Muscle of back (tissue), 11 donors: ENCODE measurements around the gene NUP210. TPM values are rescaled to one million over a fixed set of nuclear protein-coding genes. Genes with fewer than 3 reads are reported as not detected.
"Not testable (repeated sequence)": the region's sequence is repeated elsewhere in the genome, so short reads cannot be mapped to it uniquely, and the experiment has no call there.

Source experiments
- DNase-seq, 3 donors: peaks; one replicate each; pipeline versions ENCODE4 v3.0.0 to v3.0.0-alpha.2; 2013
- polyA plus RNA-seq, 10 donors: library from polyadenylated mRNA; unstranded; fragments of 120-200 nt; gene quantifications; one replicate each; pipeline ENCODE4 v1.2.1, GENCODE V29; 2013; ENCODE audit not compliant: insufficient read length in 10 of 10

The NUP210 gene
- polyA plus RNA-seq, 10 donors = 7.2 to 11.8 (median 8.5) TPM

DNA sequence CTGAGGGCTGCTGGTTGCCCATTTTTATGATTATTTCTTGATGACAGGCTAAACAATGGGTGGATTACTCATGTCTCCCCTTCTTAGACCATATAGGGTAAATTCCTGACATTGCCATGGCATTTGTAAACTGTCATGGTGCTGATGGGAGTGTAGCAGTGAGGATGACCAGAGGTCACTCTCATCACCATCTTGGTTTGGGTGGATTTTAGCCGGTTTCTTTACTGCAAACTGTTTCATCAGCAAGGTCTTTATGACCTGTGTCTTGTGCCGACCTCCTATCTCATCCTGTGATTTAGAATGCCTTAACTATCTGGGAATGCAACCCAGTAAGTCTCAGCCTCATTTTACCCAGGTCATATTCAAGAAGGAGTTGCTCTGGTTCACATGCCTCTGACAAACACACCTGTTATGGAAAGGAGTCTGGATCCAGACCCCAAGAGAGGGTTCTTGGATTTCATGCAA is 10.3 kb upstream of the NUP210 start:
- not testable (repeated sequence) for DNase-seq

DNA sequence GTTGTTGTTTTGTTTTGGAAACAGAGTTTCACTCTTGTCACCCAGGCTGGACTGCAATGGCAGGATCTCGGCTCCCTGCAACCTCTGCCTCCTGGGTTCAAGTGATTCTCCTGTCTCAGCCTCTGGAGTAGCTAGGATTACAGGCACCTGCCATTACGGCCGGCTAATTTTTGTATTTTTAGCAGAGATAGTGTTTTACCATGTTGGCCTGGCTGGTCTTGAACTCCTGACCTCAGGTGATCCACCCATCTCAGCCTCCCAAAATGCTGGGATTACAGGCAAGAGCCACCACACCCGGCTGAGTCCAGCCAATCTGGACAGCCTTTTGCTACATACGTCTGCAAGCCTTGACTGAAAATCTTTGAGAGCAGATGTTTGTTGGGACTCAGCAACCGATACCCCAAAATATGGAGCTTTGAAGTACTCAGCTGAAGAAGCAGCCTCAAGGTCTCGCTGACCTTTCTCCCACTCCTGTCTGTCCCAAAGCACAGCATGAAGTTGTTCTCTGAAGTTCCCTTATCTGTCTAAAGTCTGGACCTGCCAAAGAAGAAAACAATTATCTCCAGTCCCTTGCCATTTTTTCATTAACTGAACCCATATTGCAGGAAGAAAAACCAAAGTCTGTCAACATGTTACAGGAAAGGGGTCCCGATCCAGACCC is 9.6 kb upstream of the NUP210 start:
- DNase-seq = no peak

DNA sequence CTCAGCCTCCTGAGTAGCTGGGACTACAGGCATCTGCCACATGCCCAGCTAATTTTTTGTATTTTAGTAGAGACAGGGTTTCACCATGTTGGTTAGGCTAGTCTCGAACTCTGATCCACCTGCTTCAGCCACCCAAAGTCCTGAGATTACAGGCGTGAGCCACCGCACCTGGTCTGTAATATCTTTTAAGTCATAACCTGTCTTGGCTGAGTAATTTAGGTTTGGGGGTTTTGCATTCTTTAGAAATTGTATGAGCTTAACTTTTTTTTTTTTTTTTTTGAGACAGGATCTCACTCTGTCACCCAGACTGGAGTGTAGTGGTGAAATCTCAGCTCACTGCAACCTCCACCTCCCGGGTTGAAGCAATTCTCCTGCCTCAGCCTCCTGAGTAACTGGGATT is 8.6 kb upstream of the NUP210 start:
- not testable (repeated sequence) for DNase-seq

DNA sequence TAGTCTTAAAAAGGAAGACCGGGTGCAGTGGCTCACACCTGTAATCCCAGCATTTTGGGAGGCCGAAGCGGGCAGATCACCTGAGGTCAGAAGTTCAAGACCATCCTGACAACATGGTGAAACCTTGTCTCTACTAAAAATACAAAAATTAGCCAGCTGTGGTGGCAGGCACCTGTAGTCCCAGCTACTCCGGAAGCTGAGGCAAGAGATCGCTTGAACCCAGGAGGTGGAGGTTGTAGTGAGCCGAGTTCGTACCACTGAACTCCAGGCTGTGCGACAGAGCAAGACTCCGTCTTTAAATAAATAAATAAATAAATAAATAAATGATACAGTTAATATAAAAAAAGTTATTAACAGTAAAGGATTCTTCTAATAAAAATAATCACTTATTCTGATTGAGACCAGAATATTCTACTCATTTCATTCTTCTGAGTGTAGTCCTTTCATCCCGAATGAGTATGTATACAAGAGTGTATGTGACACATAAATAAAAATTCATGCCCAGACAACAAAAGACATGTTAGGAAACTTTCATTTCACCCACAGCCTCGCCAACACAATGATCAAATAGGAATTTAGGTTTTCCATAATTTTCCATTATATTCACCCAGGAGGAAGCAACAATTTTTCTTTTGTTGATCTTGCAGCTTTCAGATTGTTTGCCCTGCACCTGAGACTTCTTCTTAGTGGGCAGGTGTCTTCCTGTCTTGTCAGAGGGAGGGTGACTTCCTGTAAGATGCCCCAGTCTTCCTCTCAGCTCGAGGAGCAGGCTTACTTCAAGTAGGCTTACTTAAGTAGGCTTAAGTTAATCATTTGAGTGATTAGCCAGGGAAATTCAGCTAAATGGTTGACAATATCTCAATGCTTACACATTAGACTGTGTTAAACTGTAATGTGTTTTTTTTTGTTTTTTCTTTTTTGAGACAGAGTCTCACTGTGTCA is 7.8 kb upstream of the NUP210 start:
- no peak for DNase-seq

DNA sequence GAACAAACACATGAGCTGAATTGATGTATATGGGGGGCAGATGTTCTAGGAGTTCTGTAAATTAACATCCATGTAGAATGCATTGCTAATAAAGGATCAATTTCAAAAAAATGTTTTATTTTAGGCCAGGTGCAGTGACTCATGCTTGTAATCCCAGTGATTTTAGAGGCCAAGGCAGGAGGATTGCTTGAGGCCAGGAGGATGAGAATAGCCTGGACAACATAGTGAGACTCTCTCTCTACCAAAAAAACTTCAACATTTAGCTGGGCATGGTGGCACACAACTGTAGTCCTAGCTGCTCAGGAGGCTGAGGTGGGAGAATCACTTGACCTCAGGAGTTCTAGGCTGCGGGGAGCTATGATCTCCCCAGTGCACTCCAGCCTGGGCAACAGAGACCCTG is 6.5 kb upstream of the NUP210 start:
- no peak for DNase-seq

DNA sequence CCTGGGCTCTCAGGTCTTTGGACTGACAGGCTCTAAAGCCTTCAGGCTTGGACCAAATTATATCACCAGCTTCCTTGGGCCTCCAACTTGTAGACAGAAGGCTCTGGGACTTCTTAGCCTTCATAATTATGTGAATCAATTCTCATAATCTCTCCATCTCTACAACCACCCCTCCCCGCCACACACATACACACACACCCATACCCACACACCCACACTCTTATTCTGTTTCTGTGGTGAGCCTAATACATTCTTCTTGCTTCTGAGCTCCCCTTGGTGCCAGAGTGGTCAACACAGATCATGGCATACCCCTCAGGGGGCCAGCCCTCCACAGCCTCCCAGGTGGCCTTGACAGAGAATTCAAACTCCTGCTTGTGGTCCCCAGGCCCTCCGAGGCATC is 5.6 kb upstream of the NUP210 start:
- DNase-seq = no peak

DNA sequence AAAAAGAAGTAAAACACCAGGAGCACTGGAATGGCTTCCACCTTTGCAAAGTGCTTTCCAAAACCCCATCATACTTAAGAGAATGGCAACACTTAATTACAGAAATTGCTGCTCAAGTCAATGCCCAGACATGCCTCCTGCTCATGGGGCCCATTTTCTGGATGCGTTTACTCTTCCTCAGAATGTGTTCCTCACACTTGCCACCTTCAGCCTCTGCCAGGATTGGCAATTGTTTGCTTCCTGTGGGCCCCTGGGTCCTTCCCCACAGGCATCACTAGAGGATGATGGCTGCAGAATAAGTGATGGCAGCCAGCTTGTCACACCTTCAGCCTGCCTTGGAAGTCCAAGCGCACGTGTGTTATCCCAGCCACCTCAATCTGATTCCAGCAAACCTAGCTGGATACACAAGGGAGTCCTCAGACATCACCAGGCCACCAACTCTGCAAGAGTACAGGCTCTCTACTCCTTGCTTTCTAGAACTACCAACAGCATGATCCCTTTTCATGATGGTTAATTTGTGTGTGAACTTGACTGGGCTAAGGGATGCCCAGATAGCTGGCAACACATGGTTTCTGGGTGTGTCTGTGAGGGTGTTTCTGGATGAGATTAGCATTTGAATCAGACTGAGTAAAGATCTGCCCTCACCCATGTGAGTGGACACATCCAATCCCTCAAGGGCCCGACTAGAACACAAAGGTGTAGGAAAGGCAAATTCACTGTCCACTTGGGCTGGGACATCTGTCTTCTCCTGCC is 4.9 kb upstream of the NUP210 start:
- DNase-seq = no peak

DNA sequence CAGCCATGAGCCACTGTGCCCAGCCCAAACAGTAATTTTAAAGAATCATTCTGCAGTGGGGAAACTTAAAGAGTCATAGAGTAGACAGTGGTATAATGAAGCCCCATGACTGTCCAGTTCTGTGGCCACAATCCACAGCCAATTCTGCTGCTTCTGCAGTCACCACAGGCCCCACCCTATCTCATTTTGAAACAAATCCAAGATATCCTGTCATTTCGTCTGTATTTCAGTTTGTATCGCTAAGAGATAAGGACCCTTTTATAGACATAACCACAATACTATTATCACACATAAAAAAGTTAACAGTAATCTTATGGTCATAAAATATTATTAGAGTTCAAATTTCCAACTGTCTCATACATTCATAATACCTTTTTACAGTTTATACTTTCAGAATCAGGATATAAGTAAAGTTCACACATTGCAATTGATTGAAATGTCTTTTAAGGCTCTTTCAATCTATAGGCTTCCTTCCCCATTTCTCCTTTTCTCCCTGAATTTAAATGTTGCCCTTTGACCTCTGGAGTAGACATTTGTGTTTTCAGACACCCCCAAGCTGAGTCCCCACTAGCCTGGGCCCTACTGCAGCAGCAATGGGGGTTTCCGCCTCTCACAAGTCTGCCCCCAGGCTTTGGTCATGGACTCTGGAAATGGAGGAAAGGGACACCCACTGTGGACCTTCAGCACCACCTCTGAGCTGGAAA is 4.2 kb upstream of the NUP210 start:
- no peak for DNase-seq

DNA sequence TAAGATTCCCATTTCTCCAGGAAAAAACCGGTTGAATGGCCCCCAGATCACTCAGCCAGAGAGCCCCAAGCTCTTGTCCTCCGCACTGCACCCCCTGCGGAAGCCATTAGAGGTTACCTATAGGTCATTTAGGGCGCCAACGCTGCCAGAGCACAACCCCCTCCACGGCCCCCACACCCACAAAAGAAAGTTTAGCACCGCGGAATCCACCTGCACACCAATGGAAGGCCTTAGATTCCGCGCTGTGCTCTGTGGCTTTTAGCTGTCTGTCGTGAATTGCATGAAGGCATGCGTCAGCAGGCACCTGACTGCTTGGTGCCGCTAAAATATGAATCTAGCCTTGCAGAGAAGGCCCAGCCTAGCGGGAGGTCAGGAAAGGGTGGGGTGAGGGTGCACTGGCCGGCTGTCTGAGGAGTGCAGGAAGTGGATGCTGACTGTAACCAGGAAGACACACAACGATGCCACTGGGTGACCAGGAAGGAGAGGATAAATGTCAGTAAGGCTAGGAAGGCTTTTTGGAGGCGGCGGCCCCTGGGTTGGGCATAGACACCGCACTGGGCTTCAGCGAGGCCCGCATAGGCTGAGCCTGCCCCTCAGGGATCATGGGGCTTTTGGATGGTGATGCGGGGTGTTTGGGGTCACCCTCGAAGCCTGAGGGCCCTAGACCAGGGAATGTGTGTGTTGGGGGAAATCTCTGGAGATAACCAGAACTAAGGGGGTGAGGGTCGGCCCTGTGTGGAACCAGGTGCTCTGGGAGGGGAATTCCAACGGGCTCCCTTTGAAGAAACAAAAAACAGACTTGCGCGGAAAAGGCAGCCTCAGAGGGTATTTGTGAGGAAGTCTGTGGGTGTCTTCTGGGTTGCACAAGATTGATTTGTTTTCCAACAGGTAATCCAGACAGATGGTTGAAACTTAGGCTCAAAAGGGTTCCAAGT is 976 bp upstream of the NUP210 start:
- DNase-seq = peak in 1 of 3 donors; percentile 23

DNA sequence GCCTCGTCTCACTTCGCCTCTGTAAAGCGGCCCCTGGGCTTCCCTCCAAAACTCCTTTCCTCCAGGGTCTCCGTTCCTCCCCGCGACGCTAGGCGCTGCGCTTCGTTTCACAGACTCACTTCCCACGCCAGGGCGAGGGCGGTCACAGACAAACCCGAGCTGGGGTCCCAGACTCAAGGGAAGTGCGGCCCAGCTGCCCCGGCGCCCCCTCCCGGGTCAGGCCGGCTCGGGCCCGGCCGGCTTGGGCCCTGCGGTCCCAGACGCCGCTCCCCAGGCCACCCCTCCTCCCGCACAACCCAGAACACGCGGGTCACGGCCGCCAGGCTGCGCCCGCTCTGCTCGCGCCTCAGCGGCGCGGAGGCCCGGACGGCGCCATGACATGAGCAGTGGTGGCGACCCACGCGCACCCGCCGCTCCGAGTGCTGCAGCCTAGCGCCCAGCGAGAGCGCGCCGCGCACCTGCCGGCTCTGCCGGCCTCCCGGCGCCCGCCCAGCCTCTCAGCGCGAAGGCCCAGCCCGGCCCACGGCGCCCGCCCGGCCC is 547 bp downstream of the NUP210 start:
- DNase-seq = peak in 2 of 3 donors; percentile 33 to 68

DNA sequence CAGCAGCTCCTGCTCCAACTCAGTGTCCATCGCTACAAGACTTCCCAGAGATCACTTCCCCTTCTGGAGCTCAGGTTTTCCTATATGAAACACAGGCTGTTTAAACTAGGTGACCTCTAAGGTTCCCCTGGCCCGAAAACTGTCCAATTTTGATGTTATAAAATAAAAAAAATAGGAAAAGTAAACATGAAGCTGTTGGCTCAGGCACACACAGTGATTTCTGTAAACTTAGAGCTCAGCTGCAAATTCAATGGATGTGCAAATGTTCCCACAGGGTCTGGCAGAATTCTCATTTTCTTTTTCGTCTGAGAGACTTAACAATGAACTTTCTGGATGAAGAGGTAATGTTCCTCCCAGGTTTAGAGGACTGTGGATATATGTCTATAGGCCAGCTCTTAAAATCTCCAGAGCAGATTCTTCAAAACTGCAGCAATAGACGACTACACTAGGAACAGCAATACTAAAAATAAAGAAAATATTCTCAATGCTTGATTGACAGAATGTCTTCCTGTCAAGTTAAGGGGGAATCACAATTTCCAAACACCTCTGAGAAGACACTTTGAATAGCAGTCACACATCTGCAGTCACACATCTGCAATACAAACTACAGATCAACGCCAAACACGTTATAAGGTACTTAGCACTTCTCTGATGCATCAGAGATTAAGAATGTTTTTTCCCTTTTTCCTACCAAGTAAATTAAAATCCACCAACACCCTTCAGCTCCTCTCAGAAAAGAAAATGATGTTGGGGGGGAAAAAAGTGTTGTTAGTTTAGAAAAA is 2.8 kb downstream of the NUP210 start:
- peak in 1 of 3 donors; percentile 25 for DNase-seq

DNA sequence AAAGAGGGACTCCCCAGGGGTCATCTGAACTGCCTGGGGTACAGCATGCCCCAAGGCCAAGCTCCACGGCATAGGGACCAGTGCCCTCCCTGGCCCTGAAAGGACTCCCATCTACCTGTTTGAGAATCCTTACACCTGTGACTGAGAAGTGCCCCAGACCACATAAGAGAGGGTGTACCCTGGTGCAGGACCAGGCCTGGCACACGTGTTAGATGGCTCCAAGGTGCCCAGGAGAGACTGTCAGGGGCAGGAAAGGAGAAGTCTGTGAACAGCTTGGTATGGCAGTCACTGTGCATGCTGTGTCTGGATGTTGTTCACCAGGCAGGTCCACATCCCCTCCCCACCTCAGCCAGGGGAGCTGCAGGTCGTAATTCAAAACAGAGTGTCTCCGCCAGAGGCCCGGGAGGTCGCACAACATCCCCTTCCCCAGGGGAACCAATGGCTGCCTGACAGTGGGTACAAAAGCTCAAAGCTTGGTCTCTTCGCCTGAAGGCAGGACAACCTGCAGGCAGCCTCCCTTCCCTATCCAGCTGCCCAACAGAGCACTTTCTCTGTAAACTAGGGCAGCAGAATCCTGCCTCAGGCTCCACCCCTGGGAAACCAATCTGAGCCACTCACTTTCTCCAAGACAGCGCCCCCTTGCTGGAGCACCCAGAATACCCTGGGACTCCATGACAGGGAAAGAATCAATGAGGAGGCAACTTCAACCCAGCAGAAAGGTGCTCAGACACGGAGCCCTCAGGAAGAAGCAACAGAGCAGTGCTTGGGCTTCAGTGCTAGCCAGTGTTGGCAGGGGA is 3.9 kb downstream of the NUP210 start:
- no peak for DNase-seq

DNA sequence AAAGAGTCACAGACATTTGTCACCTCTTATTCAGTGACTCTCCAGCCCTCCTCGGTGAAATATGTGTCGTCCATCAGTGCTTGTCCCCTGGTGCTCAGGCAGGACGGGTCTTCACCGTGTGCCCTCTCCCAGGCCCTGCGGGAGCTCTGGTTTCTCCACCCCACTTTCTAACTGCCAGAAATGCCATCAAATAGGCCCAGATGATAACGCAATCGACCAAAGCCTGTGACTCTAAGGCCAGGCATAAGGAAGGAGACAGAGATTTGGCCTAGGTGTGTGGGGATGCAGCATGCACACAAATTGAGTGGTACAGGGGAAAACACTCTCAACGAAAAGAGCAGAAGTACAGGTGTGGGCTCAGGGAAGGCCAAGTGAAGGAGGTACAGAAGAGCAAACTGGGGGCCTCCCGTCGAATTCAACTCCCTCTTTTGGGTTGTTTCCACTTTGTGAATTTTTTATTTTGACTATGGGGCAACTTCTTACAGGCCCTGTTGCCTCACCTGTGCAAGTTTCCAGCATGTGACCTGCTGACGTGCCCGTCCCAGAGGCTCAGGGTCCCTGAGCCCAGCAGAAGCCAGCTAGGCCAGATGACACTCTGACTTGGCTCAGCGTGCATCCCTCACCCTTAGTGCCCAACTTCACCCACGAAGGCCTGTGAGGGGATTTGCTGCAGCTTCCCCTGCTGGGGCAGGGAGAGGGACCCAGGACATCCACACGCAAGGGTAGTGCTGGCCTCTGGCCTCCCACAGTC is 4.7 kb downstream of the NUP210 start:
- DNase-seq = no peak

DNA sequence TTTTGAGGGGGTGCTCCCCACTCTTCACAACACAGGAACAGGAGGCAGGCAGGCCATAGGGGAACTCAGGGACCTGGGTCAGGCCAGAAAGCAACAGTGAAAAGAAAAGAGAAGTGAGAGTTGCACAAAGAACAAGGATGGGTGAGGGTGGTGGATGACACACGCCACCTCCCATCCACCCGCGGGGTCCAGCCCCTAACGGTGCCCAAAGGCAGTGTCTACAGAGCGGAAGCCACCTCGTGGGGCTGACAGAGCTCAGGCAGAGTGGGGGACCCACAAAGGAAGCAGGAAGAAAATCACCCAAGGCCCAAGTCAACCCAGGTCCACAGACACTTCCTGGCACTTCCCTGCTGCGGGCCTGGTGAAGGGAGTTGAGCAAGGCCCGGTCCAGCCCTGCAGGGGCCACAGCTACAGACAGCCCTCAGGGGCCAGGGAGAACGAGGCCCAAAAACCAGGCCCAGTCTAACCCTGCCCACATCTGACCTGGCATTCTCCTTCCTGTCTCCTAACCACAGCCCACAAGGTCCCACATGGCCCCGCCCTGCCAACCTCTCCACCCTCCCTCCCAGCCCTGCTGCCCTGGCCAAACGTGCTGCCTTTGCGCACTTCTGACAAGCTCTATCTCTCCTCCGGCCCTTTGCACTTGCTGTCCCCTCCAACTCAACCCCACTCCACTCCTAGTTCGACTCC is 5.9 kb downstream of the NUP210 start:
- peak in 1 of 3 donors; percentile 33 for DNase-seq

DNA sequence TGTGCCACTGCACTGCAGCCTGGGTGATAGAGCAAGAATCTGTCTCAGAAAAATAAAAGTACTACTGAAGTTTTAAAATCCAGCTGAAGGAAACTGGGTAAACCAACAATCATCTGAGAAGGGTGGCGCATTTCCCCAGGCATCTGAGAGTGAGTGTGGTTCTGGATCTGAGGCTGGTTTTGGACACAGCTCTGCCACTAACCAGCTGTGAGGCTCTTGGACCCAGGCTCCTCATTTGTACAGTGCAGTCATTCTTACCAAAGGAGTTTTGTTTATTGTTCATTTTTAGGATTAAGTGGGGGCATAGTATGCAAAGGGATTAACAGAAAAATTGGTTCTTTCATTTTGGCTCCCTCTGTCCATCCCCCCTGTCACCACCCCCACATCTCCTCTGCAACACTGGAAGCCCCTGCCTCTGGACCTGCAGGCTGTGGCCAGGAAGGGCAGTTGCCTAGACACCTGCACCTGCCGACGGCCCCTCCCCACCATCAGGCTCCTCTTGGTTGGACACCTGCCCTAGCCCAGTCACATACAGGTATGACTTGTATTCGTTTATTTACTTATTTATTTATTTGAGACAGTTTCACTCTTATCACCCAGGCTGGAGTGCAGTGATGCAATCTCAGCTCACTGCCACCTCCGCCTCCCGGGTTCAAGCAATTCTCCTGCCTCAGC is 8.8 kb downstream of the NUP210 start:
- DNase-seq = no peak

DNA sequence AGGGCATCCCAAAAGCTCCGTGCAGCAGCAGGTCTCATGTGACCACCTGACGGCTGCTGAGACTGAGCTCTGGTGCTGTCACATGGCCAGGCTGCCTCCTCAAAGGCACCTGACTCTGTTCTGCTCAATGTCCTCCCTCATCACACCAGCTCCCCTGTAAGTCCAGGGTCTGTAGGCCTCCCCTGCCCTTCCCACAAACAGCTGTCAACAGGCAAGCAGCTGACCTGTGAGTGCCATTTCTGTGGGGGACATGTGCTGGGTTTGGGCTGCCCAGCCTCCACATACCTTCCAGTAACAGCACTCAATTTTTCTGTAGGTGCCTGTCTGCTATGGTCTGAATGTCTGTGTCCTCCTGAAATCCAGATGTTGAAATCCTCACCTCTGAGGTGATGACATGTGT is 11.2 kb downstream of the NUP210 start:
- DNase-seq = no peak
